Right atrium auricular region (tissue), 2 donors: Measurements from ENCODE around the gene DENND1A. TPM values are rescaled to one million over a fixed set of nuclear protein-coding genes. Genes with fewer than 3 reads are reported as not detected.
A peak's percentile ranks its signal among the peaks of the same experiment; 100 is the strongest.

Experiments used
- DNase-seq: peaks from one replicate; pipeline ENCODE4 v3.0.0-alpha.2; 2019; ENCODE audit warnings: low spot score
- H3K27ac ChIP-seq, 2 donors: fragments of 200-600 bp; sonication (generic); 1 replicate in 1 of 2; 2 replicates in 1 of 2; pipeline ENCODE4 v1.5.1; 2016 to 2019
- H3K27me3 ChIP-seq, 2 donors: fragments of 200-600 bp; sonication (generic); one replicate each; pipeline versions ENCODE4 v1.5.1 to v1.6.0; 2017 to 2019
- H3K36me3 ChIP-seq: fragments of 200-600 bp; sonication (generic); one replicate; pipeline ENCODE4 v1.5.1; 2016
- H3K4me1 ChIP-seq, 2 donors: fragments of 200-600 bp; sonication (generic); one replicate each; pipeline versions ENCODE4 v1.5.1 to v1.6.0; 2017 to 2019
- H3K4me3 ChIP-seq, 2 donors: fragments of 200-600 bp; sonication (generic); 1 replicate in 1 of 2; 2 replicates in 1 of 2; pipeline ENCODE4 v1.5.1; 2017 to 2019; ENCODE audit warnings: mild to moderate bottlenecking in 1 of 2, moderate library complexity in 1 of 2
- H3K9me3 ChIP-seq, 2 donors: fragments of 200-600 bp; sonication (generic); one replicate each; pipeline ENCODE4 v1.5.1; 2019
- total RNA-seq, 2 donors: library from RNA; depleted of rRNA; stranded (reverse); fragments of >200 nt; gene quantifications; one replicate each; pipeline ENCODE4 v1.1.0, GENCODE V29; 2016
- TF ChIP-seq, protein P1 (sequence below), 2 donors: fragments of 200-600 bp; sonication (generic); IDR thresholded peaks; one replicate each; pipeline ENCODE4 v1.5.1; 2019; ENCODE audit warnings: antibody characterized with exemption in 2 of 2

The DENND1A gene
- total RNA-seq, 2 donors from 2014 or later = 14.9 to 23.6 TPM

DNA sequence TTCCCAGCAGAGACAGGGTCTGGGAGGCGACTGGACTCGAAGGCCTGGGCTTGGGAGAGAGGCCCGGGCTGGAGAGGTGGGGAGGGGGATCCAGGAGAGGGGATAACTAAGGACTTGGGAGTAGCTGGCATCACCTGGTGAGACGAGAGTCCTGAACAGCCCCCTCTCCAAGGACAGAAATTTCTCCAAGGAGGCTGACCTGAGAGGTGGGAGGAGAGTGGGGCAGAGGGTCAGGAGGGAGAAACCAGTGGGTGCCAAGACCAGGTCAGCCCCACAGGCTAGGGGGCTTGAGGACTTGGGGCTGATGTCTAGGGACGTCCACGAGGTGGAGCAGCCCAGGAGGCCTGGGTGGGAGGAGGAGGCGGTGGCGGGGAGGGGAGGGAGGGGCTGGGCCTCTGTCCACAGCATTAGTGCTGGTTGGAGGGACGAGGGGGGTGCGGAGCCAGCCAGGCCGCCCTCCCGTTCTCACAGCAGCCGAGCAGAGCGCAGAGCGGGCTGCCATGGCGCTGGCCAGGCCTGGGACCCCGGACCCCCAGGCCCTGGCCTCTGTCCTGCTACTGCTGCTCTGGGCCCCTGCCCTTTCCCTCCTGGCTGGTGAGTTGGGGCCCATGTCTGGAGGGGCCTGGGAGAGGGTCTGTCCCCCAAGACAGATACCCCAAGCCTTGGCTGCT, 574.0 kb downstream of the DENND1A start, which contains the start of gene CRB2:
CRB2 (plus strand) TSS at position 437 of the 671 bp plus-strand sequence; CDS start at position 501, 64 bp downstream.
- TF ChIP-seq, protein P1, sequence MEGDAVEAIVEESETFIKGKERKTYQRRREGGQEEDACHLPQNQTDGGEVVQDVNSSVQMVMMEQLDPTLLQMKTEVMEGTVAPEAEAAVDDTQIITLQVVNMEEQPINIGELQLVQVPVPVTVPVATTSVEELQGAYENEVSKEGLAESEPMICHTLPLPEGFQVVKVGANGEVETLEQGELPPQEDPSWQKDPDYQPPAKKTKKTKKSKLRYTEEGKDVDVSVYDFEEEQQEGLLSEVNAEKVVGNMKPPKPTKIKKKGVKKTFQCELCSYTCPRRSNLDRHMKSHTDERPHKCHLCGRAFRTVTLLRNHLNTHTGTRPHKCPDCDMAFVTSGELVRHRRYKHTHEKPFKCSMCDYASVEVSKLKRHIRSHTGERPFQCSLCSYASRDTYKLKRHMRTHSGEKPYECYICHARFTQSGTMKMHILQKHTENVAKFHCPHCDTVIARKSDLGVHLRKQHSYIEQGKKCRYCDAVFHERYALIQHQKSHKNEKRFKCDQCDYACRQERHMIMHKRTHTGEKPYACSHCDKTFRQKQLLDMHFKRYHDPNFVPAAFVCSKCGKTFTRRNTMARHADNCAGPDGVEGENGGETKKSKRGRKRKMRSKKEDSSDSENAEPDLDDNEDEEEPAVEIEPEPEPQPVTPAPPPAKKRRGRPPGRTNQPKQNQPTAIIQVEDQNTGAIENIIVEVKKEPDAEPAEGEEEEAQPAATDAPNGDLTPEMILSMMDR (IDR thresholded peaks at IDR 0.05) = no peak
- H3K36me3 ChIP-seq = no peaks in the 10 kb centered on the region
- DNase-seq = no peak
- H3K9me3 ChIP-seq = no peaks in the 10 kb centered on the region
- H3K4me1 ChIP-seq = peaks cover 0 to 16% of the 10 kb centered on the region in 2 donors
- no peak within 1 kb of the TSS for H3K4me3 ChIP-seq
- no peak within 1 kb of the TSS for H3K27ac ChIP-seq
- no peaks in the 10 kb centered on the region for H3K27me3 ChIP-seq

DNA sequence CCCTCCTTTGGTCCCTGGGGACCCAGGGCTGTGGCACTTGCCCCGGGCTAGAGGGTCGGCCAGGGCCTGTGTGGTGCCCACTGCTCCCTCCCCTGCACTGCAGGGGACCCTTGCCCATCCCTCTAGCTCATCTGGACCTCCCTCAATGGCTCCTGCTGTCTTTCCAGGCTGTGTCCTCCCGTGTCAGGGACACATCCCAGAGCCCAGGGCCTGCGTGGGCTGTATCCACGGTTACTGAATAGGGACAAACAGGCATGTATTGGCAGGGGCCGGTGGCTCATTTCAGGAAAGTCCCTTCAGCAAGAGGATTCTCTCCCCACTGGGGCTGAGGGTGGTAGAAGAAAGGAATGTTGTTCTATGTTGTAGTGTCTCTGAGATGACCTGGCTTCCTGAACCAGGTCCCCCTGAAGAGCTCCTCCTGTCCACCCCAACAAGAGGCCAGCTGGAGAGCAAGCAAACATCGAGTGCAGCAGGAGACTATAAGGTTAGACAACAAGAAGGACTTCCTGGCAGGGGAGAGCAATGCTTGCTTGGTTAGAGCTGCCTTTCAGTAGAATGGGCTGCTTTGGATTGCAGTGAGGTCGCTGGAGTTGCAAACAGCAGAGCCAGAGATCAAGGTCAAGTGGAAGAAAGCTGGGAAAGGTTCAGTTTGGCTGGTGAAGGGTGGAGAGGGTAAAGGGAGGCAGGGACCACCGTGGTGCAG, 575.0 kb downstream of the DENND1A start:
- no peak for DNase-seq
- H3K27ac ChIP-seq = no peak overlapping the region
- no peaks in the 10 kb centered on the region for H3K27me3 ChIP-seq
- no peaks in the 10 kb centered on the region for H3K36me3 ChIP-seq
- peaks cover 0 to 16% of the 10 kb centered on the region in 2 donors for H3K4me1 ChIP-seq
- TF ChIP-seq, protein P1 (IDR thresholded peaks at IDR 0.05) = no peak
- H3K9me3 ChIP-seq = no peaks in the 10 kb centered on the region
- H3K4me3 ChIP-seq = no peak overlapping the region

DNA sequence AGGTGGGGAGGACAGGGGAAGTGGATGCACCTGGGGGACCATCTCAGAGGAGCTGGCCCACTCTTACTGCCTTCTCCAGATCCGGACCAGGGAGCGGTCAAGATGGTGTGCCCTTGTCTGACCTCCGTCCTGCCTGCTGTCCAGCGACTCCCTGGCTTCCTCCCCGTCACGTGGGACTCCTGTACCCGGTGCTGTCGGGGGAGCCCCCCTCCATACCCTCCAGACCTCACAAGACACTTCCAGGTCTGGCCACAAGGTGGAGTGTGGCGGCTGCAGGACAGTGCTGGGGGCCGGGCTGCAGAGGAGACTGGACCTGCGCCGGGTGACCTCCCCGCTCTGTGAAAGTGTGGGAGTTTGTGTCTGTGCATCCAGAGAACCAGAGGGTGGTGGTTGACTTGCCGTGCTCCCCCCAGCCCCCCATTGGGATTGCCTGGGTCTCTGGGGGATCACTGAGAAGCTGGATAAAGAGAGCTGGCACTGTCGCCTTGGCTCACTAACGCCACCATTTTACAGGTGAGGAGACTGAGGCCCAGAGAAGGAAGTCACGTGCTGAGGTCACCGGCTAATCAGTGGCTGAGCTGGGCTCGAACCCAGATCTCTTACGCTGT, 575.8 kb downstream of the DENND1A start:
- Histone ChIP-seq H3K27me3 (no peaks in the 10 kb centered on the region), H3K36me3 (no peaks in the 10 kb centered on the region), H3K4me1 (peaks cover 0 to 16% of the 10 kb centered on the region in 2 donors), H3K4me3 (no peak overlapping the region), H3K9me3 (no peaks in the 10 kb centered on the region), H3K27ac (no peak overlapping the region)
- TF ChIP-seq, protein P1 (IDR thresholded peaks at IDR 0.05) = peak; percentile 92 to 95
- peak; percentile 65 for DNase-seq

DNA sequence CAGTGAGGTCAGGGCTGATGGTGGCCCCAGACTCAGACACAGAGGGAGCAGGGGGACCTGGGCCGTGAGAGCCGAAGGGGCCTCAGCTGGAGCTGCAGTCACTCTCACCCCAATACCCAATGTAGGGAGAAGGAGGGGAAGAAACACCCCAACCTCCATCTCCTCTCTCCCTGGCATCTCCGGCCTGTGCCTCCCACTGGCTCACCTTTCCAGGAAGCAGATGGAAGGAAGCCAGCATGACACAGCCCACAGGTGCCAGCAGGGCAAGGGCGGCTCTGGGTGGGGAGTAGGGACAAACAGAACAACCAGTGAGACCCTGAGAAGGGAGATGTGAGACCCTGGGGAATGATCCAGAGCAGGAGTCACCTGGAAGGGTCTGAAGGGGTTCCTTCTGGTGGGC, 576.9 kb downstream of the DENND1A start:
- Histone ChIP-seq H3K4me3 (no peak overlapping the region), H3K36me3 (no peaks in the 10 kb centered on the region), H3K27ac (no peak overlapping the region), H3K27me3 (no peaks in the 10 kb centered on the region), H3K9me3 (no peaks in the 10 kb centered on the region), H3K4me1 (peaks cover 0 to 16% of the 10 kb centered on the region in 2 donors)
- TF ChIP-seq, protein P1 (IDR thresholded peaks at IDR 0.05) = no peak
- DNase-seq = no peak

DNA sequence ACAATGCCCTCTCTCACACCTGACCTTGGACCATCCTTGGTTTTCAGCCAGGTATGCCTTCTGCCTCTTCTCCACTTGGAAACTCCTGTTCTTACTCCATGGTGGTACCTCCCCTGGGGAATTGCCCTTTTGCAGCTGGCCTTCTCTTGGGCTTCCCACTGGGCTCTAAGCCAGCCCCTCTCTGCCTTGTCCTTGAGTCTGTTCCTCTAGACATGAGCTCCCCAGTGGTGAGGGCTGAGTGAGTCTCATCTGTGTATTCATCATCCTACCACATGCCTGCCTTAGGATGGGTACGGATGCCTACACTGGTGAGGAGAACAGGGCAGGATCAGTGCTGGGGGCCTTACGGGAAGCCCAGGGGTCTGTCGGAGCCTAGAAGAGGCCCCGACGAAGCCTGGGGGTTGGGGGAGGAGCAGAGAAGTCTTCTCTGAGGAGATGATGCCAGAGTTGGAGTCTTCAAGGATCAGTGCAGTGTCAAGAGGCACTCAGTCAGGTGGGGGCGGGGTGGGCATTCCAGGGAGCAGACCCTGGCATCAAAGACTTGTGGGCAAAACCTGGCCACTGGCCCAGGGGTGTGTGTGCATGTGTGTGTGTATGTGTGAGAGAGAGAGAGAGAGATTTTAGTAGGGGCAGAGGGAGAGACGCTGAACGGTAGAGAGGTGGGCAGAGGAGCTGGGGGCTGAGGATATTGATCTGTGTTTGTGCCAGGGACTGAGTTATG, 579.2 kb downstream of the DENND1A start:
- no peaks in the 10 kb centered on the region for H3K27me3 ChIP-seq
- H3K36me3 ChIP-seq = no peaks in the 10 kb centered on the region
- no peak overlapping the region for H3K4me3 ChIP-seq
- DNase-seq = no peak
- TF ChIP-seq, protein P1 (IDR thresholded peaks at IDR 0.05) = no peak
- no peaks in the 10 kb centered on the region for H3K9me3 ChIP-seq
- peaks cover 0 to 16% of the 10 kb centered on the region in 2 donors for H3K4me1 ChIP-seq
- no peak overlapping the region for H3K27ac ChIP-seq
